CD4-positive, CD25-positive, alpha-beta regulatory T cell (primary cell): Measurements from ENCODE around the gene TRPC1. TPM values are rescaled to one million over a fixed set of nuclear protein-coding genes. Genes with fewer than 3 reads are reported as not detected.
"Not testable (repeated sequence)": the region's sequence is repeated elsewhere in the genome, so short reads cannot be mapped to it uniquely, and the experiment has no call there.

Experiments used
- ATAC-seq, 2 donors: fragments of 150-1000 bp; cut with Tn5 transposase; one replicate each; pipeline ENCODE4 v1.10.0; 2021; ENCODE audit warnings: low read depth in 2 of 2, moderate number of reproducible peaks in 2 of 2, moderate library complexity in 1 of 2
- DNase-seq, 3 donors: peaks; one replicate each; pipeline versions ENCODE4 v3.0.0 to v3.0.0-alpha.2; 2012 to 2022; ENCODE audit warnings: mixed read lengths in 1 of 3
- H3K27ac ChIP-seq: one replicate; pipeline ENCODE4 v1.7.0; 2013; ENCODE audit warnings: mild to moderate bottlenecking, low read length; ENCODE audit not compliant: insufficient read depth, poor library complexity, severe bottlenecking
- H3K27me3 ChIP-seq: one replicate; pipeline ENCODE4 v1.7.0; 2013; ENCODE audit warnings: low read length; ENCODE audit not compliant: control insufficient read depth, insufficient read depth
- H3K36me3 ChIP-seq: one replicate; pipeline ENCODE4 v1.7.0; 2013; ENCODE audit warnings: mild to moderate bottlenecking, low read length, moderate library complexity; ENCODE audit not compliant: control insufficient read depth, insufficient read depth
- H3K4me1 ChIP-seq: 2 replicates; pipeline ENCODE4 v1.7.0; 2013; ENCODE audit warnings: mild to moderate bottlenecking, low read length; ENCODE audit not compliant: insufficient read depth, control insufficient read depth, poor library complexity, severe bottlenecking
- H3K4me3 ChIP-seq: one replicate; pipeline ENCODE4 v1.7.0; 2013; ENCODE audit warnings: low read depth, mild to moderate bottlenecking, low read length, moderate library complexity
- H3K9me3 ChIP-seq, 2 experiments: 1 replicate in 1 of 2; 2 replicates in 1 of 2; pipeline ENCODE4 v1.7.0; 2013; ENCODE audit warnings: low read length in 2 of 2, mild to moderate bottlenecking in 1 of 2, moderate library complexity in 1 of 2; ENCODE audit not compliant: control insufficient read depth in 2 of 2
- H3K27ac Mint-ChIP-seq, 3 donors: one replicate each; pipeline ENCODE4 v1.8.0; 2020 to 2022; ENCODE audit warnings: mild to moderate bottlenecking in 3 of 3, mixed read lengths in 3 of 3, moderate library complexity in 2 of 3
- H3K27me3 Mint-ChIP-seq: one replicate; pipeline ENCODE4 v1.8.0; 2022; ENCODE audit warnings: mild to moderate bottlenecking, mixed read lengths
- H3K36me3 Mint-ChIP-seq: one replicate; pipeline ENCODE4 v1.8.0; 2020; ENCODE audit warnings: mixed read lengths
- H3K4me1 Mint-ChIP-seq, 4 donors: one replicate each; pipeline ENCODE4 v1.8.0; 2020 to 2022; ENCODE audit warnings: mixed read lengths in 4 of 4, mild to moderate bottlenecking in 1 of 4
- H3K4me3 Mint-ChIP-seq, 4 donors: one replicate each; pipeline ENCODE4 v1.8.0; 2020 to 2022; ENCODE audit warnings: mild to moderate bottlenecking in 4 of 4, mixed read lengths in 4 of 4, moderate library complexity in 3 of 4
- H3K9me3 Mint-ChIP-seq, 7 donors: one replicate each; pipeline ENCODE4 v1.8.0; 2020 to 2022; ENCODE audit warnings: mixed read lengths in 7 of 7, mild to moderate bottlenecking in 3 of 7, moderate library complexity in 2 of 7
- polyA plus RNA-seq, 4 donors: library from polyadenylated mRNA; unstranded; fragments of 300-500 nt; fragmentation: Illumina TruSeq; gene quantifications; one replicate each; pipeline ENCODE4 v1.2.3, GENCODE V29; 2021
- total RNA-seq: library from RNA; stranded (reverse); gene quantifications from one replicate; pipeline ENCODE4 v1.2.3, GENCODE V29; 2022

Gene TRPC1
- total and polyA plus RNA-seq, 5 donors from 2014 or later: 0.24 to 1.6 (median 0.78) TPM

DNA sequence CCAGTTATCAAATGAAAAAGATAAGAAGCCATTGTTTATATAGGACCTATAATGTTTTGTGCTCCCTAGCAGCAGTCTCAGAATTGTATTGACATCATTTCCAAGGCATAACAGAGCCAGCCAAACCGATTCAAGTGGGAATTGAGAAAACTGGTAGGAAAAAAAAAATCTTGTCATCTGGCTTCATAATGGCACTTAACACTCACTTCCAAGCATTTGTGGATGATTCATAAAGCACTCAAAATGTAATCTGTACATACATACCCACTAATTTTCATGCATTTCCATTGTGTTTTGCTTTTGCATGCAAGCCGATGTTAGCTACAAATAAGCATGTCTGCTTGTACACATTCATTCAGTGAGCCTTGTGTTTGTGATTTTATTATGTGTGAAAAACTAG is 18.6 kb upstream of the TRPC1 start:
- H3K4me3 Mint-ChIP-seq: no peak overlapping the region
- H3K9me3 Mint-ChIP-seq: peaks cover 0 to 2% (median 0%) of the 10 kb centered on the region in 7 donors
- Histone ChIP-seq H3K27ac (no peak overlapping the region), H3K36me3 (no peaks in the 10 kb centered on the region), H3K4me1 (no peaks in the 10 kb centered on the region), H3K4me3 (no peak overlapping the region), H3K9me3 (no peaks in the 10 kb centered on the region), H3K27me3 (no peaks in the 10 kb centered on the region)
- peaks cover 4% of the 10 kb centered on the region for H3K27me3 Mint-ChIP-seq
- DNase-seq: no peak
- H3K4me1 Mint-ChIP-seq: peaks cover 0 to 10% (median 9%) of the 10 kb centered on the region in 4 donors
- H3K36me3 Mint-ChIP-seq: no peaks in the 10 kb centered on the region
- ATAC-seq: no peak
- H3K27ac Mint-ChIP-seq: no peak overlapping the region

GRCh38 chr3:142706321-142707127 is 17.3 kb upstream of the TRPC1 start:
- H3K4me1 Mint-ChIP-seq: peaks cover 0 to 10% (median 9%) of the 10 kb centered on the region in 4 donors
- Histone ChIP-seq H3K27me3 (no peaks in the 10 kb centered on the region), H3K4me1 (no peaks in the 10 kb centered on the region), H3K36me3 (no peaks in the 10 kb centered on the region), H3K4me3 (no peak overlapping the region), H3K9me3 (no peaks in the 10 kb centered on the region), H3K27ac (no peak overlapping the region)
- no peak for ATAC-seq
- H3K27me3 Mint-ChIP-seq: peaks cover 4% of the 10 kb centered on the region
- peaks cover 0 to 2% (median 0%) of the 10 kb centered on the region in 7 donors for H3K9me3 Mint-ChIP-seq
- peak overlapping the region in 1 of 4 donors; percentile 18 for H3K4me3 Mint-ChIP-seq
- H3K27ac Mint-ChIP-seq: peak overlapping the region in 2 of 3 donors; percentile 20 to 29
- H3K36me3 Mint-ChIP-seq: no peaks in the 10 kb centered on the region
- DNase-seq: peak in 1 of 3 donors; percentile 56

- H3K4me3 ChIP-seq: no peak overlapping the region
- H3K4me1 ChIP-seq: no peaks in the 10 kb centered on the region
- no peaks in the 10 kb centered on the region for H3K36me3 Mint-ChIP-seq
- H3K9me3 Mint-ChIP-seq: peaks cover 0 to 2% (median 0%) of the 10 kb centered on the region in 7 donors
- no peak overlapping the region for H3K27ac ChIP-seq
- no peaks in the 10 kb centered on the region for H3K9me3 ChIP-seq
- H3K36me3 ChIP-seq: no peaks in the 10 kb centered on the region
- H3K4me1 Mint-ChIP-seq: peaks cover 0 to 10% (median 9%) of the 10 kb centered on the region in 4 donors
- ATAC-seq: no peak
- no peak for DNase-seq
- no peak overlapping the region for H3K4me3 Mint-ChIP-seq
- no peak overlapping the region for H3K27ac Mint-ChIP-seq
- peaks cover 9% of the 10 kb centered on the region for H3K27me3 Mint-ChIP-seq
- no peaks in the 10 kb centered on the region for H3K27me3 ChIP-seq
Measured at GRCh38 chr3:142709207-142709606, 14.6 kb upstream of the TRPC1 start.

- not testable (repeated sequence) for H3K27ac ChIP-seq, H3K27ac Mint-ChIP-seq, H3K36me3 ChIP-seq, H3K9me3 ChIP-seq, H3K4me3 Mint-ChIP-seq, H3K36me3 Mint-ChIP-seq, H3K9me3 Mint-ChIP-seq, H3K4me1 Mint-ChIP-seq, DNase-seq, H3K4me1 ChIP-seq, H3K4me3 ChIP-seq, H3K27me3 ChIP-seq, ATAC-seq
- H3K27me3 Mint-ChIP-seq: peaks cover 50% of the 10 kb centered on the region
Measured at GRCh38 chr3:142714882-142715281, 9.0 kb upstream of the TRPC1 start.

GRCh38 chr3:142716102-142716501 is 7.7 kb upstream of the TRPC1 start:
- no peaks in the 10 kb centered on the region for H3K9me3 ChIP-seq
- H3K27ac ChIP-seq: no peak overlapping the region
- DNase-seq: no peak
- no peaks in the 10 kb centered on the region for H3K4me1 Mint-ChIP-seq
- H3K4me3 ChIP-seq: no peak overlapping the region
- H3K27me3 Mint-ChIP-seq: peaks cover 61% of the 10 kb centered on the region
- no peak overlapping the region for H3K27ac Mint-ChIP-seq
- H3K27me3 ChIP-seq: peaks cover 2% of the 10 kb centered on the region
- peaks cover 0 to 5% (median 0%) of the 10 kb centered on the region in 7 donors for H3K9me3 Mint-ChIP-seq
- H3K4me3 Mint-ChIP-seq: no peak overlapping the region
- no peak for ATAC-seq
- no peaks in the 10 kb centered on the region for H3K36me3 ChIP-seq
- H3K4me1 ChIP-seq: no peaks in the 10 kb centered on the region
- H3K36me3 Mint-ChIP-seq: no peaks in the 10 kb centered on the region

DNA sequence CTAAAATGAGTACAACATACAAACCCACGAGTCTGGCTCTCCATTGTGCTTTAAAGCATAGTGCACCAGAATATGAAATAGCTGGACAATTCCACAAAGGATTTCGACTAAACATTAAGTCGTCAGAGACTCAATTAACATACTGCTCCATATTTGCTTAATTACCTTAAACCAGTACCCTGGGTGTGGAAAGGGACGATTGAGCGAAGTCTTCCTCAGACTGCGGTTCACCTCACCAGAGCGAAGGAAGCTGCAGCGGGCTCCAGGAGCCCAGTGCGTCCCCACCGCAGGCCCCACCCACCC is 218 bp upstream of the TRPC1 start:
- Histone ChIP-seq H3K36me3 (no peaks in the 10 kb centered on the region), H3K4me3 (peak overlapping the region; percentile 76)

DNA sequence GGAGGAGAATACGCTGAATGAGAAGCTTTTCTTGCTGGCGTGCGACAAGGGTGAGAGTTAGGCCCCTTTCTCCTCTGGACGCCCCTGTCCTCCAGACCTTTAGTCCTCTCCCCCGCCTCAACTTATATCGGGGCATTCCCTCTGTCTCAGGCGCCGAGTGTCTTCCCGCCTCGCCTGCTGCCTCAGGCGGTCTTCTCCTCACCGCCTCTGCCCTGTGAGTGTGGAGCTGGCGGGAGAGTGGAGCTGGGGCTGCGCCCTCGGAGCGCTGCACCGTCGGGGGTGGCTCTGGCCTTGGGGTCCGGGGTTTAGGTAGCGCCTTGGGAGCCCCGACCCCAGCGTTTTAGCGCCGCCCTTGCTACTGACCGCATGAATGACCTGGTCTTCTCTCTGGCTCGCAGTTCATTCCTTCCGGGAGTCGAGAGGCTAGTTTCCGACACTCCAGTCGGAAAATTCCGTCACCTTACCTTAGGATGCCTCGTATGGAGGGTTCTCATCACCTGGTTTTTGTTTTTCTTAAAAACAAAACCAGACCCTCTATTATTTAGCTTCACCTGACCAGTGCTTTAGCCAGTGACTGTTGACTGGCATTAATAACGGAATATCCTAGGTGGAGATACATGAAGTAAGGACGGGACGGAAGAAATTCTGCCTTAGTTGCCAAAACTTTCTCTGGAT is 985 bp downstream of the TRPC1 start:
- peaks cover 12% of the 10 kb centered on the region for H3K4me1 ChIP-seq
- no peaks in the 10 kb centered on the region for H3K9me3 Mint-ChIP-seq
- H3K27me3 ChIP-seq: peaks cover 9% of the 10 kb centered on the region
- H3K4me3 ChIP-seq: peak overlapping the region; percentile 47
- no peaks in the 10 kb centered on the region for H3K9me3 ChIP-seq
- no peak overlapping the region for H3K27ac ChIP-seq
- H3K27ac Mint-ChIP-seq: peak overlapping the region in 2 of 3 donors; percentile 57 to 79
- no peaks in the 10 kb centered on the region for H3K36me3 ChIP-seq
- H3K4me3 Mint-ChIP-seq: peak overlapping the region; percentile 82 to 90 (median 84)
- peaks cover 60% of the 10 kb centered on the region for H3K27me3 Mint-ChIP-seq
- DNase-seq: peak in 1 of 3 donors; percentile 8
- ATAC-seq: no peak
- H3K4me1 Mint-ChIP-seq: peaks cover 4 to 14% (median 9%) of the 10 kb centered on the region in 4 donors
- peaks cover 3% of the 10 kb centered on the region for H3K36me3 Mint-ChIP-seq

More for the DNA sequence above, 218 bp upstream of the TRPC1 start:
- H3K36me3 Mint-ChIP-seq: peaks cover 3% of the 10 kb centered on the region
- no peaks in the 10 kb centered on the region for H3K9me3 Mint-ChIP-seq
- Histone ChIP-seq H3K9me3 (no peaks in the 10 kb centered on the region), H3K4me1 (peaks cover 12% of the 10 kb centered on the region), H3K27ac (no peak overlapping the region), H3K27me3 (peaks cover 9% of the 10 kb centered on the region)
- peaks cover 67% of the 10 kb centered on the region for H3K27me3 Mint-ChIP-seq
- peaks cover 3 to 14% (median 7%) of the 10 kb centered on the region in 4 donors for H3K4me1 Mint-ChIP-seq
- peak overlapping the region; percentile 65 to 89 (median 83) for H3K4me3 Mint-ChIP-seq
- DNase-seq (no peak), ATAC-seq (no peak)
- H3K27ac Mint-ChIP-seq: peak overlapping the region in 1 of 3 donors; percentile 73
